ENCODE results near the gene TKT.

DNA sequence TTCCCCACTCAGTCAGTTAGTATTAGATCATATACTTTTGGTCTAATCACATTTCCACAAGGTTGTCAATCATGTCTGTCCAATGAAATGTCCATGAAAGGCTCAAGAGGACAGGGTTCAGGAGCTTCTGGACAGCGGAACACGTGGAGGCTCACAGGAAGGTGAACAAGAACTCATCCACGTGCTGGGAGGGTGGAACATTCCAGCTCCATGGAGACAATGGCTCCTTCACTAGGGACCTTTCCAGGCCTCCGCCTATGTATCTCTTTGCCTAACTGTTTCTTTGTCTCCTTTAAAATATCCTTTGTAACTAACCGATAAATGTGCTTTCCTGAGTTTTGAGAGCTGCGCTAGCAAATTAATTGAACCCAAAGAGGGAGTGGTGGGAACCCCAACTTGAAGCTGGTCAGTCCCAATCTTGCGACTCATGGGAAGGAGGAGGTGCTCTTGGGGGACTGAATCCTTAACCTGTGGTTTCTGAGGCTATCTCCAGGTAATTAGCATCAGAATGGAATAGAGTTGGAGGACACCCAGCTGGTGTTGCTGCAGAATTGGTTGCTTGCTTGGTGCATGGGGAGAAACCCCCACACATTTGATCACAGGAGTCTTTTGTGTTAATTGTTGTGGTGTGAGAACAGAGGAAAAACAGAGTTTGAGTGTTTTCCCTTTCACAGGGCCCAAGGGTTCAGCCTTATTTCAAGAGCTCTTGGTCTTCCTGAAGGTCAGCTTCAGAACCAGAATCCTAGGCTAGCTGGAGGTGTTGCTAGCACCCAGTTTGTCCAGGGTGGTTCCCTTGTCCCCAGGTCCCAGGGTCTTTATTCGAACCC lies 3.0 kb upstream of the TKT start:
- TF ChIP-seq, protein P1, sequence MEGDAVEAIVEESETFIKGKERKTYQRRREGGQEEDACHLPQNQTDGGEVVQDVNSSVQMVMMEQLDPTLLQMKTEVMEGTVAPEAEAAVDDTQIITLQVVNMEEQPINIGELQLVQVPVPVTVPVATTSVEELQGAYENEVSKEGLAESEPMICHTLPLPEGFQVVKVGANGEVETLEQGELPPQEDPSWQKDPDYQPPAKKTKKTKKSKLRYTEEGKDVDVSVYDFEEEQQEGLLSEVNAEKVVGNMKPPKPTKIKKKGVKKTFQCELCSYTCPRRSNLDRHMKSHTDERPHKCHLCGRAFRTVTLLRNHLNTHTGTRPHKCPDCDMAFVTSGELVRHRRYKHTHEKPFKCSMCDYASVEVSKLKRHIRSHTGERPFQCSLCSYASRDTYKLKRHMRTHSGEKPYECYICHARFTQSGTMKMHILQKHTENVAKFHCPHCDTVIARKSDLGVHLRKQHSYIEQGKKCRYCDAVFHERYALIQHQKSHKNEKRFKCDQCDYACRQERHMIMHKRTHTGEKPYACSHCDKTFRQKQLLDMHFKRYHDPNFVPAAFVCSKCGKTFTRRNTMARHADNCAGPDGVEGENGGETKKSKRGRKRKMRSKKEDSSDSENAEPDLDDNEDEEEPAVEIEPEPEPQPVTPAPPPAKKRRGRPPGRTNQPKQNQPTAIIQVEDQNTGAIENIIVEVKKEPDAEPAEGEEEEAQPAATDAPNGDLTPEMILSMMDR (IDR thresholded peaks at IDR 0.05) = no peak
- TF ChIP-seq POLR2A (IDR thresholded peaks at IDR 0.05) = no peak

Measured in Peyer's patch (tissue), 4 donors.